ENCODE measurements around the gene MAP7D3. TPM values are rescaled to one million over a fixed set of nuclear protein-coding genes. Genes with fewer than 3 reads are reported as not detected.

MAP7D3 gene
- total RNA-seq, 4 donors from 2014 or later, result 4.3 to 10.2 (median 7.6) TPM

DNA sequence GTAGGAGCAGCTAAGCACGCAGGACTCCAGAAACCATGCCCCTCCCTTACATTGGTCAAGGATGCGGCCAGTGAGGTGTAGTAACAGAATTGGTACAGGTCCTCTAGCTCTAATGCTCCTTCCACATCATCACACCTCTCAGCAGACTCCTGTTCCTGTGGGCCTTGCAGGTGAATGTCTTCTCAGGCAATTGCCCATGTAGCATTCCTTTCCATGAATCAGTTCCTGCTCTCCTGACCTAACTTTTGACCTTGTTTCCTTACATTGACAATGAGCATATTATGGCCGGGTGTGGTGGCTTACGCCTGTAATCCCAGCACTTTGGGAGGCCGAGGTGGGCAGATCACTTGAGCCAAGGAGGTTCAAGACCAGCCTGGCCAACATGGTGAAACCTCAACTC lies 31.3 kb downstream of the MAP7D3 start:
- Histone ChIP-seq H3K27ac (no peak overlapping the region), H3K27me3 (no peaks in the 10 kb centered on the region), H3K36me3 (peaks cover 35% of the 10 kb centered on the region), H3K9me3 (no peaks in the 10 kb centered on the region), H3K4me1 (no peaks in the 10 kb centered on the region), H3K4me3 (no peak overlapping the region)
- TF ChIP-seq EP300 (IDR thresholded peaks at IDR 0.05) (no peak), POLR2AphosphoS5 (IDR thresholded peaks at IDR 0.05) (no peak), POLR2A (IDR thresholded peaks at IDR 0.05) (no peak), CTCF (IDR thresholded peaks at IDR 0.05) (no peak)
- DNase-seq (ENCODE audit: low spot score in 2 of 2), result no peak
- 86% methylated on average over 5 of the region's 5 CpGs for WGBS

- Histone ChIP-seq H3K27me3 (no peaks in the 10 kb centered on the region), H3K27ac (no peak overlapping the region)
These were observed 35.6 kb downstream of the MAP7D3 start for GRCh38 chrX:136215559-136215958.

GRCh38 chrX:136214551-136214950 lies 36.6 kb downstream of the MAP7D3 start:
- no peak for TF ChIP-seq POLR2AphosphoS5 (IDR thresholded peaks at IDR 0.05)
- TF ChIP-seq POLR2A (IDR thresholded peaks at IDR 0.05), result no peak
- no peak for TF ChIP-seq CTCF (IDR thresholded peaks at IDR 0.05)
- TF ChIP-seq EP300 (IDR thresholded peaks at IDR 0.05), result no peak
- Histone ChIP-seq H3K27me3 (no peaks in the 10 kb centered on the region), H3K4me1 (peaks cover 2% of the 10 kb centered on the region), H3K27ac (no peak overlapping the region), H3K4me3 (no peak overlapping the region), H3K9me3 (no peaks in the 10 kb centered on the region), H3K36me3 (peaks cover 13% of the 10 kb centered on the region)
- WGBS, result 54% methylated on average over 7 of the region's 7 CpGs
- peak in 1 of 2 donors; percentile 61 for DNase-seq (ENCODE audit: low spot score in 2 of 2)

More at GRCh38 chrX:136215559-136215958, 35.6 kb downstream of the MAP7D3 start:
- Histone ChIP-seq H3K4me1 (no peaks in the 10 kb centered on the region), H3K36me3 (peaks cover 20% of the 10 kb centered on the region), H3K9me3 (no peaks in the 10 kb centered on the region), H3K4me3 (no peak overlapping the region)
- TF ChIP-seq CTCF (IDR thresholded peaks at IDR 0.05) (no peak), POLR2A (IDR thresholded peaks at IDR 0.05) (no peak), EP300 (IDR thresholded peaks at IDR 0.05) (no peak), POLR2AphosphoS5 (IDR thresholded peaks at IDR 0.05) (no peak)
- DNase-seq (ENCODE audit: low spot score in 2 of 2), result no peak

GRCh38 chrX:136212557-136213111 lies 38.6 kb downstream of the MAP7D3 start:
- H3K4me1 ChIP-seq, result peaks cover 3% of the 10 kb centered on the region
- H3K4me3 ChIP-seq, result no peak overlapping the region
- H3K36me3 ChIP-seq, result peaks cover 8% of the 10 kb centered on the region
- no peaks in the 10 kb centered on the region for H3K9me3 ChIP-seq
- no peaks in the 10 kb centered on the region for H3K27me3 ChIP-seq
- TF ChIP-seq CTCF (IDR thresholded peaks at IDR 0.05) (no peak), POLR2A (IDR thresholded peaks at IDR 0.05) (no peak), EP300 (IDR thresholded peaks at IDR 0.05) (no peak), POLR2AphosphoS5 (IDR thresholded peaks at IDR 0.05) (no peak)
- H3K27ac ChIP-seq, result no peak overlapping the region
- DNase-seq (ENCODE audit: low spot score in 2 of 2), result no peak
- 80% methylated on average over 17 of the region's 17 CpGs for WGBS

GRCh38 chrX:136211766-136212556 lies 39.2 kb downstream of the MAP7D3 start:
- peaks cover 5% of the 10 kb centered on the region for H3K36me3 ChIP-seq
- 73% methylated on average over 10 of the region's 11 CpGs for WGBS
- TF ChIP-seq POLR2AphosphoS5 (IDR thresholded peaks at IDR 0.05), result no peak
- TF ChIP-seq EP300 (IDR thresholded peaks at IDR 0.05), result no peak
- TF ChIP-seq POLR2A (IDR thresholded peaks at IDR 0.05), result no peak
- no peak for TF ChIP-seq CTCF (IDR thresholded peaks at IDR 0.05)
- no peak overlapping the region for H3K4me3 ChIP-seq
- no peak overlapping the region for H3K27ac ChIP-seq
- no peaks in the 10 kb centered on the region for H3K9me3 ChIP-seq
- no peaks in the 10 kb centered on the region for H3K27me3 ChIP-seq
- DNase-seq (ENCODE audit: low spot score in 2 of 2), result peak in 1 of 2 donors; percentile 63
- H3K4me1 ChIP-seq, result peaks cover 3% of the 10 kb centered on the region

Data from suprapubic skin (tissue), 4 donors.